Parathyroid adenoma (tissue), 2 donors: ENCODE results near the gene PDE8B.

ENCODE experiments used
- H2AFZ ChIP-seq: fragments of 300-600 bp; sonication (generic); one replicate; pipeline ENCODE4 v1.7.0; 2017; ENCODE audit warnings: antibody characterized with exemption, mild to moderate bottlenecking
- H3K27ac ChIP-seq: fragments of 300-600 bp; sonication (generic); one replicate; pipeline ENCODE4 v1.7.0; 2017
- H3K27me3 ChIP-seq: fragments of 300-600 bp; sonication (generic); one replicate; pipeline ENCODE4 v1.7.0; 2017; ENCODE audit warnings: low read length; ENCODE audit not compliant: control insufficient read depth, insufficient read depth
- H3K36me3 ChIP-seq: fragments of 300-600 bp; sonication (generic); one replicate; pipeline ENCODE4 v1.7.0; 2017; ENCODE audit warnings: low read length; ENCODE audit not compliant: control insufficient read depth, insufficient read depth
- H3K4me1 ChIP-seq: fragments of 300-600 bp; sonication (generic); one replicate; pipeline ENCODE4 v1.7.0; 2017; ENCODE audit warnings: control low read depth
- H3K4me2 ChIP-seq: fragments of 300-600 bp; sonication (generic); one replicate; pipeline ENCODE4 v1.7.0; 2017; ENCODE audit warnings: low read length
- H3K4me3 ChIP-seq: fragments of 300-600 bp; sonication (generic); one replicate; pipeline ENCODE4 v1.7.0; 2017; ENCODE audit warnings: low read depth, low read length
- H3K79me2 ChIP-seq: fragments of 300-600 bp; sonication (generic); one replicate; pipeline ENCODE4 v1.7.0; 2017; ENCODE audit warnings: control low read depth
- H3K9ac ChIP-seq: fragments of 300-600 bp; sonication (generic); one replicate; pipeline ENCODE4 v1.7.0; 2017; ENCODE audit warnings: mild to moderate bottlenecking
- H3K9me3 ChIP-seq: fragments of 300-600 bp; sonication (generic); one replicate; pipeline ENCODE4 v1.7.0; 2017; ENCODE audit warnings: low read length; ENCODE audit not compliant: control insufficient read depth
- CTCF ChIP-seq: fragments of 300-600 bp; sonication (generic); IDR thresholded peaks from one replicate; pipeline ENCODE4 v1.7.0; 2017; ENCODE audit warnings: antibody characterized with exemption, mild to moderate bottlenecking
- donor health status: primary hyperparathyroidism.

The PDE8B gene

GRCh38 chr5:77308154-77308960 is 97.9 kb downstream of the PDE8B start:
- no peaks in the 10 kb centered on the region for H3K79me2 ChIP-seq
- H2AFZ ChIP-seq, result no peak overlapping the region
- H3K27me3 ChIP-seq, result no peaks in the 10 kb centered on the region
- no peak overlapping the region for H3K4me3 ChIP-seq
- H3K9me3 ChIP-seq, result no peaks in the 10 kb centered on the region
- H3K4me1 ChIP-seq, result no peaks in the 10 kb centered on the region
- no peaks in the 10 kb centered on the region for H3K36me3 ChIP-seq
- no peak overlapping the region for H3K9ac ChIP-seq
- TF ChIP-seq CTCF, result no peak
- no peak overlapping the region for H3K27ac ChIP-seq
- H3K4me2 ChIP-seq, result no peak overlapping the region

- no peak overlapping the region for H2AFZ ChIP-seq
- H3K27ac ChIP-seq, result no peak overlapping the region
- H3K4me2 ChIP-seq, result no peak overlapping the region
- no peak for TF ChIP-seq CTCF
- H3K4me3 ChIP-seq, result no peak overlapping the region
- H3K9me3 ChIP-seq, result no peaks in the 10 kb centered on the region
- no peaks in the 10 kb centered on the region for H3K36me3 ChIP-seq
- H3K27me3 ChIP-seq, result no peaks in the 10 kb centered on the region
- no peak overlapping the region for H3K9ac ChIP-seq
- H3K4me1 ChIP-seq, result no peaks in the 10 kb centered on the region
- no peaks in the 10 kb centered on the region for H3K79me2 ChIP-seq
Observed at GRCh38 chr5:77309140-77309539, 98.7 kb downstream of the PDE8B start.

- no peaks in the 10 kb centered on the region for H3K27me3 ChIP-seq
- no peak for TF ChIP-seq CTCF
- no peaks in the 10 kb centered on the region for H3K4me1 ChIP-seq
- H3K79me2 ChIP-seq, result no peaks in the 10 kb centered on the region
- H3K4me2 ChIP-seq, result no peak overlapping the region
- H2AFZ ChIP-seq, result no peak overlapping the region
- H3K4me3 ChIP-seq, result no peak overlapping the region
- H3K9ac ChIP-seq, result no peak overlapping the region
- no peaks in the 10 kb centered on the region for H3K36me3 ChIP-seq
- no peak overlapping the region for H3K27ac ChIP-seq
- no peaks in the 10 kb centered on the region for H3K9me3 ChIP-seq
Observed at GRCh38 chr5:77310494-77311213, 100.2 kb downstream of the PDE8B start.

- Histone ChIP-seq H3K27me3 (no peaks in the 10 kb centered on the region), H2AFZ (no peak overlapping the region), H3K9ac (no peak overlapping the region), H3K4me2 (no peak overlapping the region), H3K4me1 (no peaks in the 10 kb centered on the region), H3K27ac (no peak overlapping the region), H3K9me3 (no peaks in the 10 kb centered on the region), H3K4me3 (no peak overlapping the region), H3K79me2 (no peaks in the 10 kb centered on the region), H3K36me3 (no peaks in the 10 kb centered on the region)
- no peak for TF ChIP-seq CTCF
Observed at GRCh38 chr5:77311214-77311571, 100.7 kb downstream of the PDE8B start.
